ENCODE measurements around the gene COG7.
"Not testable (repeated sequence)": the region's sequence is repeated elsewhere in the genome, so short reads cannot be mapped to it uniquely, and the experiment has no call there.

Gene COG7

DNA sequence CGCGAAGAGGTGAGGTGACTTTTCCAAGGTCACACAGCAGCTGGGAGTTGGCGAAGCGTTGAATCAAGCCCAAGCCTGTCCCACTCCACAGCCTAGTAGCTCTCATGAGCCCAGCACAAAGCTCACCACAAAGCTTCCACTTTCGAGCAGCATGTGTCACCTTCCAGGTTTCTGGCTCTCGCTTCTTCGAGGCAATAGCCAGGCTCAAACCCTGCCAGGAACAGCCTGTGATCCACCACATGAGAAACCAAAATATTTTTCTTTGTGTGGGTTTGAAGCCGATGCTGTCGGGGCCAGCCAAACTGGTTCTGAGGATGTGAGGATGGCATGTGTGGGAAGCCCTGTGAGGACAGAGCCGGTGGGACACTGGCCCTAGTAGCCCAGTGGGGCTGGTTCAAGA lies 68.1 kb downstream of the COG7 start:
- no peak for DNase-seq (ENCODE audit: low read depth)

DNA sequence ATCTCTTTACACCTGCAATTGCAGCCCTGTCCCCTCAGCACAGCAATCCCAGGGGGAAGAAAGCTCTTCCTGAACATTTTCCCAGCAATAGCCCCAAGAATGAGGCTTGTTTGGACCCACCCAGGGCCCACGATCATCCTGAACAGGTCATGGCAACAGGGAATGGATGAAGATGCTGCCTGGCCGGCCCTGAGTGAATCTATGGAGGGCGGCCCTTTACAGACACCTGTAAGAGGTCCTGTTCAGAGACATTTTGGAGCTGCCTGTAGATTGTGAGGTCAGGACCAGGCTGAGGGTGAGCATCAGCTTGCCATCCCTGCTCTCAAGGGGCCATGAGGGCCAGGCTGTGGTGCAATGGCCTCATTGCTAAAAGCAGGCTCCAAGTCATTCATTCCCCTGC lies 69.1 kb downstream of the COG7 start:
- DNase-seq (ENCODE audit: low read depth): no peak

DNA sequence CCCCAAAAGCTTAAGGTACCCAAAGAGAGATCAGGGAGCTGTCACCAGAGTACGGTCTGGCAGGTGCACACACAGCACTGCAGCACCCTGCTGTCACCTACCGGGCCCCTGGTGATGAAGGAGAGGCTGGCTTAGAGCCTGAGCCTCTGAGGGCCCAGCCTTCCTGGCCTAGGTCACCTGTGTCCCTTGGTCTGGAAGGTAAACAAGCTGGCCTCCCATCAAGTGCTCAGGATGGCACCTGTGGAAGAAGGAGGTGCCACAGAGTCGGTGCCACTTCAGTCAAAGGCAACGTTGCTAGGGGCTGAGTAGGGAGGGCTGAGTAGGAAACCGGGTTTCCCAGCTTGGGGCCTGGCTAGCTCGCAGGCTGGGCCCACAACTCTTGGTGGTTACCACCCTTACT lies 70.7 kb downstream of the COG7 start:
- no peak for DNase-seq (ENCODE audit: low read depth)

DNA sequence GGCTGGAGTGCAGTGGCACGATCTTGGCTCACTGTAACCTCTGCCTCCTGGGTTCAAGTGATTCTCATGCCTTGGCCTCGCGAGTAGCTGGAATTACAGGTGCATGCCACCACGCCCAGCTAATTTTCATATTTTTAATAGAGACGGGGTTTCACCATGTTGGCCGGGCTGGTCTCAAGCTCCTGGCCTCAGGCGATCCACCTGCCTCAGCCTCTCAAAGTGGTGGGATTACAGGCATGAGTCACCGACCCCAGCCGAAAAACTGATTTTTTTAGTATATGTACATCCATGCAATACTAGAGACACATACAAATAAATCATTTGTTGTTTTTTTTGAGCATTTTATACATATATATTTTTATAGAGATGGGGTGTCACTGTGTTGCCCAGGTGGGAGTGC lies 71.3 kb downstream of the COG7 start:
- not testable (repeated sequence) for DNase-seq (ENCODE audit: low read depth)

DNA sequence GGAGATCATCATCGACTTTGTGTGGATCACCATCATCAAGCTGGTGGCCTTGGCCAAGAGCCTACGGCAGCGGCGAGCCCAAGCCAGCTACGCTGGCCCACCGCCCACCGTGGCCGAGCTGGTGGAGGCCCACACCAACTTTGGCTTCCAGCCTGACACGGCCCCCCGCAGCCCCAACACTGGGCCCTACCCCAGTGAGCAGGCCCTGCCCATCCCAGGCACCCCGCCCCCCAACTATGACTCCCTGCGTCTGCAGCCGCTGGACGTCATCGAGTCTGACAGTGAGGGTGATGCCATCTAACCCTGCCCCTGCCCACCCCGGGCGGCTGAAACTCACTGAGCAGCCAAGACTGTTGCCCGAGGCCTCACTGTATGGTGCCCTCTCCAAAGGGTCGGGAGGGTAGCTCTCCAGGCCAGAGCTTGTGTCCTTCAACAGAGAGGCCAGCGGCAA lies 72.5 kb downstream of the COG7 start:
- DNase-seq (ENCODE audit: low read depth): no peak

DNA sequence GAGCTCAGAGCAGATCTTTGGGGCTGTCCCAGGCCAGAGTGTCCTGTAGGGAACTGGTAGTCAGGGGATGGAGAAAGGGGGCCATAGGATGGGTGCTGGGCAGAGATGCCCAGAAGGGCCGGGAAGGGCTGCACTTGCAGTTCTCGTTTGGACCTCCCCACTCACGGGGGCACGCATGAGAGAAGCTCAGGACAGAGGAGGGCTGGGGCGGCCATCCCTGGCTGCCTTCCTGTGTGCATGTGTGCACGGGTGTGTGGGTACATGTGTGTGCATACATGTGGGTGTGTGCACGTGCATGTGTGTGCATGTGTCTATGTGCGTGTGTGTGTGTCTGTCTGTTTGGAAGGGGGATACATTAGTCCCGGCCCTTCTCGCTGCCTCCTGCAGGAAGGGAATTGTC lies 73.3 kb downstream of the COG7 start:
- no peak for DNase-seq (ENCODE audit: low read depth)

DNA sequence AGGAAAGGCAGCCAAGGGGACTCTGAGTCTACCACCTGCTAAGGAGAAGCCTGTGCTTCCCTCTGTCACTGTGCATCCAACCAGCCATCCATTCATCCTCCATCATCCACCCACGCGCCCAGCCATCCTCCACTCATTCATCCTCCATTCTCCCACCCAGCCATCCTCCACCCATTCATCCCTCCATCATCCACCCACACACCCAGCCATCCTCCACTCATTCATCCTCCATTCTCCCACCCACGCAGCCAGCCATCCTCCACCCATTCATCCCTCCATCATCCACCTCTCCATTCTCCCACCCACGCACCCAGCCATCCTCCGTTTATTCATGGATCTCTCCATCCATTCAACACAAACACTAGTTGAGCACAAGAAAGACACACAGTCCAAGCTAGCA lies 74.1 kb downstream of the COG7 start:
- DNase-seq (ENCODE audit: low read depth): no peak

DNA sequence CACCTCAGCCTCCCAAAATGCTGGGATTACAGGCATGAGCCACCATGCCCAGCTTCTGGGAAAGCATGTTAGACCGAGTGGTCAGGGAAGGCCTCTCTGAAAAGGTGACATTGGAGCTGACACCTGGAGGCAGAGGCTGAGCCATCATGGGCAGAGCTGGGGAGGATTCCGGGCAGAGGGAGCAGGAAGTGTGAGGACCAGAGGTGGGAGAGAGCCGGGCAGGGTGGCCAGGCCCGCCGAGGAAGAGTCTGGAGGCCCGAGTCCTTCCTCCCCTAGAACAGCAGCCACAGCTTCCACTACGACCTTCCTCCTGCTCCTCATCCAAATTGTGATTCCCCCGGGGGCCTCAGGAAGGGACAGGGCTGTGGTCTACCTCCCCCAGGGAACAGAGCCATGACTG lies 74.7 kb downstream of the COG7 start:
- no peak for DNase-seq (ENCODE audit: low read depth)

DNA sequence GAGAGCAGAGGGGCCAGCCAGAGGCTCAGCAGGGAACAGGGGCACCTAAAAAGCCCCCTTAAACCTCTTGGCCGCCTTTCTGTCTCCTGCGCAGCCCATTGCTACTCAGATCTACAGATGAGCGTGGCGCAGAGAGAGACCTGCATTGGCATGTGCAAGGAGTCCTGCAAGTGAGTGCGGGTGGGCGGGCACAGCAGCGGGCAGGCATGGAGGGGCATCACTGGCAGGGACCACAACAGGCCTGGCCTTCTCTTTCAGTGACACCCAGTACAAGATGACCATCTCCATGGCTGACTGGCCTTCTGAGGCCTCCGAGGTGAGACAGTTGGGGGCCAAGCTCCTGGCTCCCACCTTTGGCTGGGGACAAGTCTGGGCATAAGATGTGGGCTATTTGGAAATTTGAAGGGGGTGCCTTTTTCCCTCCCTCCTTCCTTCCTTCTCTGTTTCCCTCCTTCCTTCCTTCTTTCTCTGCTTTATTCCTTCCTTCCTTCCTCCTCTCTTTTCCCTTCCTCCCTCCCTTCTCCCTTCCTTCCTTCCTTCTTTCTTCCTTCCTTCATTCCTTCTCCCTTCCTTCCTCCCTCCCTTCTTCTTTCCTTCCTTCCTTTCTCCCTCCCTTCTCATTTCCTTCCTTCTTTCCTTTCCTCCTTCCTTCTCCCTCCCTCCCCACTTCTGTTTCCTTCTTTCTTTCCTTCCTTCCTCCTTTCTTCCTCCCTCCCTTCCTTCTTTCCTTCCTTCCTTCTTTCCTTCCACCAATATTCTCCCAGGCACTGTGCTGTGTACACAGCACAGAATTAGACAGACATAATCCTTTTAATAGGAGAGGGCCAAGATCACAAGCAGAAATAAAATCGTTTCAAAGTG lies 75.7 kb downstream of the COG7 start:
- DNase-seq (ENCODE audit: low read depth): no peak

DNA sequence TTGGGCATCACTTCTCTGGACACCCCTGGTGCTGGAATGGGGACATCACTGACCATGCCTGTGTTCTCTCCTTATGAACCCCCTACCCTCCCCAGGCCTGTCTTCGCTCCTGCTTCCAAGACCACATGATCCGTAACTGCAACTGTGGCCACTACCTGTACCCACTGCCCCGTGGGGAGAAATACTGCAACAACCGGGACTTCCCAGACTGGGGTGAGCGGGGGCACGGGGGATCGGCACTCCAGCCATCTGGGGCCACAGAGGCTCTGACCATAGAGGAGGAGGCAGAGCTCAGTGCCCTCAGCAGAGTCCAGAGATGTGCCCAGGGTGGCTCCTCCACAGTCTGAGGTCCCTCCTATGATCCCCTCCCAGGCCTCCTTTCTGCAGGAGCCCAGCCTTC lies 77.3 kb downstream of the COG7 start:
- DNase-seq (ENCODE audit: low read depth): no peak

DNA sequence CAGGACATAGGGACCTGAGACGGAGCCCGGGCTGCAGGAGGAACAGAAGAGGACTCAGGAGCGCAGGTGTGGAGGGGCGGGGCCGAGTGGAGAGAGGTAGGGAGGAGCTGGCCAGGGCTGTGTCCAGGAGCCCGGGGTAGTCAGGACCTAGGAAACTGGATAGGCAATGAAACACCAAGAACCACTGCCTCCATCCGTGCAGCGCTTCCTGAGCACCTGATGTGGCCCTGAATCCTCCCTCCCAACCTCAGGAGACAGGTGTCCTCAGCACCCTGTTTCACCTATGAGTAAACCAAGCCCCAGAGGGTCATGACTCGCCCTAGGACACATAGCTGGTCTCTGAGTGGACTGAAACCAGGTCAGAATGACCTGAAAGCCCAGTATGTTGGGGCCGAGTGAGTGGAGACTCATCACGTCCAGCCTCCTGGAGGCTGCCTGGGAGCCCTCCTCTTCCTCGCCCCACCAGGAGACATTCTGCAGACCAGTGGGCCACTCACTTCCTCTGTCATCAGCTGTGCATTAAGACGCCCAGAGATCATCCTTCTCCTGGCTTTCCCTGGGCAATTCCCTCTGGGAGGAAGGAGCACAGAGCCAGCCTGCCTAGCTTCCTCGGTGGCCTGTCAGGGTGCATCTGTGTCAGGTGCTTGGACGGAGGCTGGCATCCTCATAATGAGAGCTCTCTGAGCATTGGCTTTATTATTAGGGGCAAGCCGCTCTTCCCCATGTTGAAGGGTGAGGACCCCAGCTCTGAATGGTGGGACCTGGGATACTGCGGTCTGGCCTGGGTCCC lies 78.1 kb downstream of the COG7 start:
- no peak for DNase-seq (ENCODE audit: low read depth)

DNA sequence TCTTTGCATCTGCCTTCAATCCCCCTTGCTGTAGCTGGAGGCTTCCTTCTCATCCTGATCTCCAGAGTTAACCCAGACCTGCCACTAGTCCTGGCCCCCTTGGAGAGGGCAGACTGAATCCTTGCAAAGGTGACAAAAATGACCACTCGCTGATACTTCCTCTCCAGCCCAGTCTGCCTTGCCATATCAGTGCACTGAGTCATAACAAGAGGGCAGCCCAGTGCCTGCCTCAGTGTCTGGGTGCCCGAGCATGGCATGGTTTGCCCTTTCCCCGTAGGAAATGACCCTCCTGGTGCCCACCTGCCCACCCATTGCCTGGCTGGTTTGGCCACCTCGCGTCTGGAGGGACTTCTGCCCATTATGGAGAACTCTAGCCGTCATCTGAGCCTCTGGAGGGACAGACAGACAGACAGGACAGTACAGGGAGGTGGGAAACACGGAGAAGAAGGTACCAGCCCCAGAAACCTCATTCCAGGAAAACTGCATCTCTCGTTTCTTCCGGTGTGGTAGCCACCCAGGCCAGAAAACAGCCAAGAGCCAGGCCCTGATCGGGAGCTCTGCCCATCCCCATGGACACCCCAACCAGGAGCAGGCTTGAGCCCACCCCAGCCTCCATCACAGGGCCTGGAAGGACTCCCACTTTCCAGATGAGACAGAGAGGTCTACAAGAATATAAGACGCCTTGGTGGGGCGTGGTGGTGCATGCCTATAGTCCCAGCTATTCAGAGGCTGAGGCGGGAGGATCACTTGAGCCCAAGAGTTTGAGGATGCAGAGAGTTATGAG lies 79.4 kb downstream of the COG7 start:
- no peak for DNase-seq (ENCODE audit: low read depth)

DNA sequence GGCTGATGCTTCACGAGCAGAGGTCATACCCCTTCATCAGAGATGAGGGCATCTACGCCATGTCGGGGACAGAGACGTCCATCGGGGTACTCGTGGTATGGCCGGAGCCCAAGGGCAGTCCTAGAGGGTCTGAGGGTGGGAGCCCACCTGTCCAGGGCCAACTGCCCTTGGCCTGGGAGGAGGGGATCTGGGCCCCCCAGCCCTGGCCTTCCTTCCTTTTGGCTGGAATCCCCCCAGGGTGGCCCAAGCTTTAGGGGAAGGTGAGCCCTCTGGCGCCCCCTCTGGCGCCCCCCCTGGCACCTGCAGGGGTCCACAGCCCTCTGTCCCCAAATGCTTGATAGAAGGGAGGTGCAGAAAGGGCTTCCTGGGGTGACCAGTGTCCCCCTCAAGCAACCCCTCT lies 81.6 kb downstream of the COG7 start:
- no peak for DNase-seq (ENCODE audit: low read depth)

DNA sequence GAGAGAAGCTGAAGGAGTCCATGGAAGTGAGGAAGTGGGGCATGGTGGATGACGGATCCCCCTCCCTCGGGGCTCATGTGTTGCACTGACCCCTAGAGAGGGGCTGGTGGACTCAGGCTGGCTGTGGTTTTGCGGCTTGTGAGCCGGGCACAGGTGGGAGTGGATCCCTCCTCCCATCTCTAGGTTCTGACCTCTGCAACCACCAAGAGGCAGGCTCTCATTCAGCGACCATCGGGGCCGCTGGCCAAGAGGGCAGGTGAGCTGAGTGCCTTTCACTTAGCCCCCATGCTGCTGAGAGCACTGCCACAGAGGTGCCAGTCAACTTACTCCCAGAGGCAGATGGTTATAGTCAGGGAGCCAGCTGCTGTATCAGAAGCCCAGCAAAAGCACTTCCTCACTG lies 83.6 kb downstream of the COG7 start:
- no peak for DNase-seq (ENCODE audit: low read depth)

DNA sequence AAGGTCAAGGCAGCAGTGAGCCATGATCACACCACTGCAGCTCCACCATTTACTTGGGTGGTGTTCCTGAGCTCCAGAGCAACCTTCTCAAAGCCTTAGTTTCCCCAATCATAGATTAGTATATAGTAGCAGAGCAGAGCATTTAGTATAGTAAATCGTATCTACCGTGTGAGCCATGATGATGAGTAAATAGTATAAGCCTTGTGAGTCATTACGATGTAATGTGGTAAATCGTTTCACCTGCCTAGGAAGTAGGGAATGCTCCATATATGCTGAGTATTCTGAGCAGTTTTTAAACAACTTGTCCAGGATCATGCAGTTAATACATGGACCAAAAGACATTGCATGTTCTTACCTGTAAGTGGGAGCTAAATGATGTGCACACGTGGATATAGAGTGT lies 84.5 kb downstream of the COG7 start:
- peak; percentile 9 for DNase-seq (ENCODE audit: low read depth)

DNA sequence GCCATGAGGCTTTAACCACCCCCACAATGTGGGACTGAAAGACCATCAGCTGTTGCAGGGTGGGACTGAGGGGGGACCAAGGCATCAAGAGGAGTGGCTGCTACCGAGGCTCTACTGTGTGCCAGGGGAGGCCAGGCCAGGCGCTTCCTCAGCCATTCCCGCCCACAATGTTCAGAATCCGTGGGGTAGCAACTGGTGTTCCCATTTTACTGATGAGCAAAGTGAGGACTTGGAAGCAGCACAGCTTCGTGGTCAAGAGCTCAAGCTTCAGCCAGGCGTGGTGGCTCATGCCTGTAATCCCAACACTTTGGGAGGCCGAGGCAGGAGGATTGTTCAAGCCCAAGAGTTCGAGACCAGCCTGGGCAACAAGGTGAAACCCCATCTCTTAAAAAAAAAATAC lies 85.0 kb downstream of the COG7 start:
- no peak for DNase-seq (ENCODE audit: low read depth)

DNA sequence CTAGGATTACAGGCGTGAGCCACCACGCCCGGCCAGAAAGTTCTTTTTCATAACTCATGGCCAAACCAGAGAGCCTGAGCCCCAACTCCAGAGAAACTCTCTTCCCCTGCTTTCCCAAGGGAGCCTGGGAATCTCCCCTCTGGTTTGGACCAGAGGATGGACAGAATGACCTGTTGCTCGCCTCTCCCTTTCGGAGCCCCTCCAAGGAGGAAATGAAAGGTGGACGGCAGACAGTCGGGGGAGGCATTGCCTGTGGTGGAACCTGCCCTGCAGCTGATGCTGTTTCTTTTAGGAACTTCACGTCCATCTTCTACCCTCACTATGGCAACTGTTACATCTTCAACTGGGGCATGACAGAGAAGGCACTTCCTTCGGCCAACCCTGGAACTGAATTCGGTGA lies 85.4 kb downstream of the COG7 start:
- DNase-seq (ENCODE audit: low read depth): no peak

DNA sequence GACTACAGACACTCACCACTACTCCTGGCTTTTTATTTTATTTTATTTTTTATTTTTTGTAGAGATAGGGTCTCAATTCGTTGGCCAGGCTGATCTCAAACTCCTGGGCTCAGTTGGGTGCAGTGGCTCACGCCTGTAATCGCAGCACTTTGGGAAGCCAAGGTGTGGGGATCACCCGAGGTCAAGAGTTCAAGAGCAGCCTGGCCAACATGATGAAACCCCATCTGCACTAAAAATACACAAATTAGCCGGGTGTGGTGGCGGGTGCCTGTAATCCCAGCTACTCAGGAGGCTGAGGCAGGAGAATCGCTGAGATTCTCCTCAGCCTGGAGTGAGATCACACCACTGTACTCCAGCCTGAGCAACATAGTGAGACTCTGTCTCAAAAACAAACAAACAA lies 86.6 kb downstream of the COG7 start:
- not testable (repeated sequence) for DNase-seq (ENCODE audit: low read depth)

DNA sequence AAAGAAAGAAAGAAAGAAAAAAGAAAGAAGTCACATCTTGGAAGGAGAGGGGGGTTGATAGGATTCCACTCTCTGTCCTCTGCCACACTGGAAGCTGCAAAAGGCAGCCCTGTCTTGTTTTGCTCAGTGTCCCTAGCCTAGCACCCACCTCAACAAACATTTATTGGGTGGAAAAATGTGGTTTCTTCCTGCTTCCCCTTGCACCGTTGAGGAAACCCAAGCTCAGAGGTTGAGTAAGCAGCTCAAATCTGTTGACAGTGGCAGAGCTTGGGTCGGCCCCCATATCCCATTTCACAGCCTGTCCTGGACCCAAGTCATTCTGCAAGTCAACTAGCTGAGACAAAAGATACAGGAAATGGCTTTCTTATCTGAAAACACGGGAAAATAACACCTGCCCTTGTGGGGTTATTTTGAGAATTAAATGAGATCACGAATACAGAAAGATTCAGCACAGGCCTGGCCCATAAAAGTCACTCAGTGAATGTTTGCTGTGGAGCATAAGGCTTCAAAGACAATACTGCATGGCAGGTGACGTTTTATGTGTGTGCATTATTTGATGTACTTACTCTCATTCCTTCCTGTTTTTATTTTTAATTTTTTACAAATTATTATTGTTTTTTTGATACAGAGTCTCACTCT lies 87.3 kb downstream of the COG7 start:
- DNase-seq (ENCODE audit: low read depth): no peak

DNA sequence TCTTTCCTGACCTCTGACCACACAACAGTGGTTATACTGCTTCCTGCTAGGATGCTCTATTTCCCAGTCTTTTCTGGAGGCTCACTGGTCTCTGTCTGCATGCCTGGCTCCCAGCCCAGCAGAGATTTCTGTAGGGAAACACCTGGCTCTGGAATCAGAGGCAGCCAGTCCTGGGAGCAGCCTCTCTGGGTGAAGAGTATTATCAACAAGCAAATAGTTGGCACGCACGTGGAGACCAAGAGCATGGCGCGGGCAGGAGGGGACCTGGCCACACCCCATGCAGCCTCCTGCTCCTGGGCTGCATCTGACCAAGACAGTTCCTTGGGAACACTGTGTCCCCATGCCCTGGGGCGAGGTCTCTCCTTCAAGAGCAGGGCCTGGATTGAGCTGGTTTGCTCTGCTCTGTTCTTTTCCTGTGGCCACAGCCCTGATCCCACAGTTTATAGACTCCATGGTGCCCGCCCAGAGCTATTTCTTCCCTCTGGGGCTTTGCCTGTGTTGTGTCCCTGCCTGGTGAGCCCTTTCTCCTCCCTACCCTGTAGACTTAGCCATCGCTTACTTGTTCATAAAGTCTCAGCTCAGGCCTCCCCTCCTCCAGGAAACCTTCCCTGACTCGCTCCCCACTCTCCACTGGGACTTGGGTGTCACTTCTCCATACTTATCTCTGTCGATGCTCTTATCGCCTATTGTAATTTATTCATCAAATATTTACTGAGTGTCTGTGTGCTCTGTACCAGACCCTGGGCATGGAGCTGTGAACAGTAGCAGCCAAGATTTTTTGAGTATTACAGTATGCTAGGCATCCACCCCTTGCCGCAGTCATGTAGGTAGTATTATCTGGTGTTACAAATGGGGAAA lies 90.3 kb downstream of the COG7 start:
- no peak for DNase-seq (ENCODE audit: low read depth)

DNA sequence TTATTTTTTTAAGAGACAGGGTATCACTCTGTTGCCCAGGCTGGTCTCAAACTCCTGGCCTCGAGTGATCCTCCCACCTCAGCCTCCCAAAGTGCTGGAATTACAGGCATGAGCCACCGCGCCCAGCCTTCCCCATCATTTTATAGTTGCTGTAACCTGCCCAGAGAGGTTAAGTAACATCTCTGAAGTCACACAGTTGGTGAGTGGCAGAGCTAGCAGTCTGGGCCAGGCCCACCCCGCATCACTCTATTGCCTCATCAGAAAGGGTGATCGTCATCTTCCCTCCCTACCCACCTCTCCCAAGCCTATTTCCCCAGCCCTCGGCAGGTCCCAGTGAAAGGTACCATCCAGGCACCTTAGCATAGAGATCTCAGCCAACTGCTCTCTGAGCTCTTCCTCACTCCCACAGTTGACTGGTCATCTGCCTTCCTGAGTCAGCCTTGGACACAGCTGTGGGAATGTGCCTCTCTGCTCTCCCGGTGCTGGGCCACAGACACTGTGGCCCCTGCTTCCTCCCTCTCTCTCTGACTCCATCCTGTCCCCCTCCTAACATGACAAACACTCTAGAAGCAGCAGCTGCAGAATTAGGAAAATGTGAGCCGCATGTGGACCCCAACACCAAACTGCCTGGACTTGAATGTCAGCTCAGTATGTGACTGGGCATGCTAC lies 93.8 kb downstream of the COG7 start:
- DNase-seq (ENCODE audit: low read depth): no peak
